ENCODE measurements around the gene MAP3K5. TPM values are rescaled to one million over a fixed set of nuclear protein-coding genes. Genes with fewer than 3 reads are reported as not detected.
A peak's percentile ranks its signal among the peaks of the same experiment; 100 is the strongest.

MAP3K5 gene
- total and polyA plus RNA-seq, 4 donors, result 7.5 to 28.3 (median 22.8) TPM

GRCh38 chr6:136739071-136739470 lies 53.2 kb downstream of the MAP3K5 start:
- no peaks in the 10 kb centered on the region for H3K9me3 ChIP-seq (ENCODE audit: control insufficient read depth in 4 of 4, insufficient read depth in 3 of 4, low read length in 3 of 4)
- no peak overlapping the region for H3K9ac ChIP-seq (ENCODE audit: insufficient read depth in 1 of 2, low read length in 2 of 2)
- H3K36me3 ChIP-seq (ENCODE audit: control insufficient read depth in 4 of 4, insufficient read depth in 4 of 4, low read length in 4 of 4), result no peaks in the 10 kb centered on the region
- peaks cover 0 to 21% (median 6%) of the 10 kb centered on the region in 5 donors for H3K4me1 ChIP-seq (ENCODE audit: control insufficient read depth in 5 of 5, insufficient read depth in 5 of 5, low read length in 5 of 5)
- H3K27me3 ChIP-seq (ENCODE audit: control insufficient read depth in 3 of 3, insufficient read depth in 3 of 3, low read length in 2 of 3), result no peaks in the 10 kb centered on the region
- H3K4me3 ChIP-seq, result no peak overlapping the region
- TF ChIP-seq CTCF (IDR thresholded peaks at IDR 0.05; ENCODE audit: control extremely low read depth, extremely low read depth), result no peak
- WGBS, 2 donors, result 93 to 95% methylated on average over 4 of the region's 4 CpGs
- H3K27ac ChIP-seq (ENCODE audit: low read depth in 1 of 2, low read length in 1 of 2), result peak overlapping the region in 1 of 2 donors; percentile 50
- DNase-seq (no peak), ATAC-seq (ENCODE audit: insufficient read depth, low FRiP score) (no peak)

- DNase-seq (no peak), ATAC-seq (ENCODE audit: insufficient read depth, low FRiP score) (no peak)
- no peaks in the 10 kb centered on the region for H3K36me3 ChIP-seq (ENCODE audit: control insufficient read depth in 4 of 4, insufficient read depth in 4 of 4, low read length in 4 of 4)
- peak overlapping the region; percentile 41 to 50 for H3K27ac ChIP-seq (ENCODE audit: low read depth in 1 of 2, low read length in 1 of 2)
- no peak overlapping the region for H3K4me3 ChIP-seq
- peaks cover 0 to 19% (median 6%) of the 10 kb centered on the region in 5 donors for H3K4me1 ChIP-seq (ENCODE audit: control insufficient read depth in 5 of 5, insufficient read depth in 5 of 5, low read length in 5 of 5)
- WGBS, 2 donors, result 80 to 86% methylated on average over 6 of the region's 6 CpGs
- H3K27me3 ChIP-seq (ENCODE audit: control insufficient read depth in 3 of 3, insufficient read depth in 3 of 3, low read length in 2 of 3), result no peaks in the 10 kb centered on the region
- H3K9me3 ChIP-seq (ENCODE audit: control insufficient read depth in 4 of 4, insufficient read depth in 3 of 4, low read length in 3 of 4), result no peaks in the 10 kb centered on the region
- no peak overlapping the region for H3K9ac ChIP-seq (ENCODE audit: insufficient read depth in 1 of 2, low read length in 2 of 2)
- TF ChIP-seq CTCF (IDR thresholded peaks at IDR 0.05; ENCODE audit: control extremely low read depth, extremely low read depth), result no peak
Measured at GRCh38 chr6:136738692-136739057, 53.6 kb downstream of the MAP3K5 start.

GRCh38 chr6:136737871-136738691 lies 54.2 kb downstream of the MAP3K5 start:
- no peaks in the 10 kb centered on the region for H3K27me3 ChIP-seq (ENCODE audit: control insufficient read depth in 3 of 3, insufficient read depth in 3 of 3, low read length in 2 of 3)
- H3K4me3 ChIP-seq, result no peak overlapping the region
- WGBS, 2 donors, result 30 to 40% methylated on average over 9 of the region's 9 CpGs
- no peak overlapping the region for H3K9ac ChIP-seq (ENCODE audit: insufficient read depth in 1 of 2, low read length in 2 of 2)
- H3K9me3 ChIP-seq (ENCODE audit: control insufficient read depth in 4 of 4, insufficient read depth in 3 of 4, low read length in 3 of 4), result no peaks in the 10 kb centered on the region
- TF ChIP-seq CTCF (IDR thresholded peaks at IDR 0.05; ENCODE audit: control extremely low read depth, extremely low read depth), result no peak
- ATAC-seq (ENCODE audit: insufficient read depth, low FRiP score), result no peak
- peaks cover 0 to 19% (median 6%) of the 10 kb centered on the region in 5 donors for H3K4me1 ChIP-seq (ENCODE audit: control insufficient read depth in 5 of 5, insufficient read depth in 5 of 5, low read length in 5 of 5)
- no peaks in the 10 kb centered on the region for H3K36me3 ChIP-seq (ENCODE audit: control insufficient read depth in 4 of 4, insufficient read depth in 4 of 4, low read length in 4 of 4)
- H3K27ac ChIP-seq (ENCODE audit: low read depth in 1 of 2, low read length in 1 of 2), result peak overlapping the region; percentile 70 to 82
- peak; percentile 45 to 79 (median 66) for DNase-seq

Measured in lung (tissue), 12 donors.